Measurements from ENCODE around the gene SNAPC3.
"Not testable (repeated sequence)": the region's sequence is repeated elsewhere in the genome, so short reads cannot be mapped to it uniquely, and the experiment has no call there.

SNAPC3 gene

GRCh38 chr9:15423231-15423985 is 732 bp downstream of the SNAPC3 start:
- DNase-seq (ENCODE audit: low spot score) = peak; percentile 17

- no peak for DNase-seq (ENCODE audit: low spot score)
Measured at GRCh38 chr9:15426019-15426418, 3.3 kb downstream of the SNAPC3 start.

- not testable (repeated sequence) for DNase-seq (ENCODE audit: low spot score)
Measured at GRCh38 chr9:15427702-15428101, 5.0 kb downstream of the SNAPC3 start.

GRCh38 chr9:15430920-15431844 is 8.5 kb downstream of the SNAPC3 start:
- DNase-seq (ENCODE audit: low spot score) = no peak

GRCh38 chr9:15433191-15433590 is 10.5 kb downstream of the SNAPC3 start:
- DNase-seq (ENCODE audit: low spot score) = no peak

GRCh38 chr9:15433661-15434060 is 11.0 kb downstream of the SNAPC3 start:
- no peak for DNase-seq (ENCODE audit: low spot score)

GRCh38 chr9:15438891-15439290 is 16.2 kb downstream of the SNAPC3 start:
- DNase-seq (ENCODE audit: low spot score) = no peak

GRCh38 chr9:15441841-15442240 is 19.2 kb downstream of the SNAPC3 start:
- DNase-seq (ENCODE audit: low spot score) = not testable (repeated sequence)

GRCh38 chr9:15442264-15442663 is 19.6 kb downstream of the SNAPC3 start:
- not testable (repeated sequence) for DNase-seq (ENCODE audit: low spot score)

- no peak for DNase-seq (ENCODE audit: low spot score)
Measured at GRCh38 chr9:15444141-15444540, 21.5 kb downstream of the SNAPC3 start.

GRCh38 chr9:15453956-15454355 is 31.3 kb downstream of the SNAPC3 start:
- DNase-seq (ENCODE audit: low spot score) = no peak

GRCh38 chr9:15461056-15461455 is 38.4 kb downstream of the SNAPC3 start:
- no peak for DNase-seq (ENCODE audit: low spot score)

- no peak for DNase-seq (ENCODE audit: low spot score)
Measured at GRCh38 chr9:15461601-15462000, 38.9 kb downstream of the SNAPC3 start.

GRCh38 chr9:15468145-15468544 is 45.5 kb downstream of the SNAPC3 start:
- DNase-seq (ENCODE audit: low spot score) = no peak

- DNase-seq (ENCODE audit: low spot score) = no peak
Measured at GRCh38 chr9:15469406-15469805, 46.7 kb downstream of the SNAPC3 start.

GRCh38 chr9:15469862-15470261 is 47.2 kb downstream of the SNAPC3 start:
- no peak for DNase-seq (ENCODE audit: low spot score)

GRCh38 chr9:15475923-15476536 is 53.4 kb downstream of the SNAPC3 start:
- DNase-seq (ENCODE audit: low spot score) = no peak

GRCh38 chr9:15480028-15480427 is 57.4 kb downstream of the SNAPC3 start:
- no peak for DNase-seq (ENCODE audit: low spot score)

GRCh38 chr9:15482146-15482545 is 59.5 kb downstream of the SNAPC3 start:
- DNase-seq (ENCODE audit: low spot score) = no peak

GRCh38 chr9:15484802-15485201 is 62.1 kb downstream of the SNAPC3 start:
- DNase-seq (ENCODE audit: low spot score) = no peak

GRCh38 chr9:15485836-15486666 is 63.4 kb downstream of the SNAPC3 start:
- DNase-seq (ENCODE audit: low spot score) = peak; percentile 10

GRCh38 chr9:15491950-15492349 is 69.3 kb downstream of the SNAPC3 start:
- DNase-seq (ENCODE audit: low spot score) = no peak
